HepG2 (cell line): Measurements from ENCODE around the gene COL18A1. TPM values are rescaled to one million over a fixed set of nuclear protein-coding genes. Genes with fewer than 3 reads are reported as not detected.

ENCODE experiments used
- AGO1 ChIP-seq: fragments of 200-400 bp; formaldehyde crosslinking; IDR thresholded peaks from 2 replicates; pipeline ENCODE4 v1.6.1; 2017; ENCODE audit warnings: mild to moderate bottlenecking, low read depth, low read length, moderate library complexity; ENCODE audit not compliant: poor library complexity, severe bottlenecking
- ATF7 ChIP-seq, 2 experiments: fragments of 450-650 bp in 1 of 2; sonication (generic) in 1 of 2; formaldehyde crosslinking in 1 of 2; IDR thresholded peaks; 2 replicates each; pipeline versions ENCODE4 v1.4.0 to v1.6.1; 2016 to 2020; ENCODE audit warnings: antibody characterized with exemption in 1 of 2, mild to moderate bottlenecking in 1 of 2, missing genetic modification reagents in 1 of 2
- CAMTA2 ChIP-seq: sonication (generic); formaldehyde crosslinking; IDR thresholded peaks from 2 replicates; pipeline ENCODE4 v1.4.0; 2020; ENCODE audit warnings: mild to moderate bottlenecking, missing genetic modification reagents, borderline replicate concordance
- MIER2 ChIP-seq: IDR thresholded peaks from 2 replicates; pipeline ENCODE4 v1.6.1; 2016; ENCODE audit warnings: missing biosample characterization, missing genetic modification reagents
- PAX8 ChIP-seq: sonication (generic); formaldehyde crosslinking; IDR thresholded peaks from 2 replicates; pipeline ENCODE4 v1.8.0; 2022; ENCODE audit warnings: mild to moderate bottlenecking, missing genetic modification reagents, borderline replicate concordance
- PLRG1 ChIP-seq: fragments of 450-650 bp; conservative IDR thresholded peaks from 2 replicates; pipeline ENCODE4 v1.6.1; 2016
- RAD21 ChIP-seq: fragments of 450-650 bp; formaldehyde crosslinking; IDR thresholded peaks from 2 replicates; pipeline ENCODE4 v1.5.0; 2020; ENCODE audit warnings: mild to moderate bottlenecking
- RBFOX2 ChIP-seq: fragments of 200-400 bp; formaldehyde crosslinking; IDR thresholded peaks from 2 replicates; pipeline ENCODE4 v1.6.1; 2017; ENCODE audit warnings: low read depth, mild to moderate bottlenecking, low read length
- RBM22 ChIP-seq: fragments of 200-400 bp; formaldehyde crosslinking; optimal IDR thresholded peaks from 2 replicates; pipeline ENCODE3; 2017; ENCODE audit warnings: mild to moderate bottlenecking, low read length, moderate library complexity
- SAFB2 ChIP-seq: sonication (generic); formaldehyde crosslinking; IDR thresholded peaks from 2 replicates; pipeline ENCODE4 v1.5.1; 2020; ENCODE audit warnings: missing genetic modification reagents, low read depth, mild to moderate bottlenecking, borderline replicate concordance
- SPEN ChIP-seq: sonication (generic); formaldehyde crosslinking; IDR thresholded peaks from 2 replicates; pipeline ENCODE4 v1.5.1; 2020; ENCODE audit warnings: low read depth, mild to moderate bottlenecking, missing genetic modification reagents
- TCF7 ChIP-seq: sonication (generic); IDR thresholded peaks from 2 replicates; pipeline ENCODE4 v1.6.1; 2016; ENCODE audit warnings: antibody characterized with exemption, low read depth
- ZBTB33 ChIP-seq: sonication (generic); formaldehyde crosslinking; IDR thresholded peaks from 2 replicates; pipeline ENCODE4 v1.4.0; 2020; ENCODE audit warnings: missing genetic modification reagents
- ZBTB38 ChIP-seq: sonication (generic); formaldehyde crosslinking; IDR thresholded peaks from 2 replicates; pipeline ENCODE4 v1.5.1; 2020; ENCODE audit warnings: mild to moderate bottlenecking, missing genetic modification reagents
- ZFP90 ChIP-seq: sonication (generic); formaldehyde crosslinking; IDR thresholded peaks from 2 replicates; pipeline ENCODE4 v1.8.0; 2022; ENCODE audit warnings: missing genetic modification reagents, mild to moderate bottlenecking, inconsistent platforms, borderline replicate concordance
- ZNF20 ChIP-seq: sonication (generic); formaldehyde crosslinking; IDR thresholded peaks from 2 replicates; pipeline ENCODE4 v1.4.0; 2020; ENCODE audit warnings: mild to moderate bottlenecking, moderate library complexity, missing genetic modification reagents
- ZNF232 ChIP-seq: sonication (generic); formaldehyde crosslinking; IDR thresholded peaks from 2 replicates; pipeline ENCODE4 v1.4.0; 2020; ENCODE audit warnings: missing genetic modification reagents, borderline replicate concordance
- ZNF235 ChIP-seq: sonication (generic); formaldehyde crosslinking; IDR thresholded peaks from 2 replicates; pipeline ENCODE4 v1.8.1; 2023; ENCODE audit warnings: mild to moderate bottlenecking, missing genetic modification reagents, borderline replicate concordance
- ZNF44 ChIP-seq: sonication (generic); formaldehyde crosslinking; IDR thresholded peaks from 2 replicates; pipeline ENCODE4 v1.5.1; 2020; ENCODE audit warnings: mild to moderate bottlenecking, missing genetic modification reagents
- ZNF572 ChIP-seq: sonication (generic); formaldehyde crosslinking; IDR thresholded peaks from 2 replicates; pipeline ENCODE4 v1.5.1; 2020; ENCODE audit warnings: mild to moderate bottlenecking, missing genetic modification reagents
- ZNF768 ChIP-seq: sonication (generic); formaldehyde crosslinking; IDR thresholded peaks from 2 replicates; pipeline ENCODE4 v1.4.0; 2020; ENCODE audit warnings: missing genetic modification reagents
- ZNF83 ChIP-seq: sonication (generic); formaldehyde crosslinking; IDR thresholded peaks from 2 replicates; pipeline ENCODE4 v1.4.0; 2020; ENCODE audit warnings: missing genetic modification reagents, mild to moderate bottlenecking, borderline replicate concordance
- ZNF839 ChIP-seq: sonication (generic); formaldehyde crosslinking; IDR thresholded peaks from 2 replicates; pipeline ENCODE4 v1.4.0; 2020; ENCODE audit warnings: missing genetic modification reagents, mild to moderate bottlenecking, borderline replicate concordance
- polyA plus RNA-seq, 8 experiments: library from polyadenylated mRNA; depleted of rRNA in 3 of 8; stranded (reverse) in 7 of 8; unstranded in 1 of 8; fragments of >200 nt; fragmentation: Illumina TruSeq in 4 of 8; extraction: Trizol in 4 of 8; gene quantifications; 2 replicates each; pipeline versions ENCODE4 v1.2.1 to v1.2.3, GENCODE V29; 2011 to 2016; ENCODE audit warnings: low read depth in 4 of 8, missing spikeins in 1 of 8, mixed read lengths in 1 of 8; ENCODE audit not compliant: insufficient read depth in 1 of 8
- total RNA-seq, 5 experiments: library from RNA; depleted of rRNA; stranded (reverse); fragments of >200 nt; fragmentation: Illumina TruSeq; extraction: Trizol; gene quantifications; 2 replicates each; pipeline ENCODE4 v1.2.3, GENCODE V29; 2016; ENCODE audit warnings: low read depth in 1 of 5
- TF ChIP-seq, protein P1 (sequence below): sonication (generic); formaldehyde crosslinking; IDR thresholded peaks from 2 replicates; pipeline ENCODE4 v1.4.0; 2020; ENCODE audit warnings: missing genetic modification reagents, mild to moderate bottlenecking, borderline replicate concordance
- TF ChIP-seq, protein P2 (sequence below): IDR thresholded peaks from 2 replicates; pipeline ENCODE4 v1.6.1; 2018; ENCODE audit warnings: missing genetic modification reagents

COL18A1 gene
- total and polyA plus RNA-seq, 2 of the 13 experiments (the other 11 are each of a cell fraction or from before 2014, with no cell fraction given) = 79.0 to 102 TPM

DNA sequence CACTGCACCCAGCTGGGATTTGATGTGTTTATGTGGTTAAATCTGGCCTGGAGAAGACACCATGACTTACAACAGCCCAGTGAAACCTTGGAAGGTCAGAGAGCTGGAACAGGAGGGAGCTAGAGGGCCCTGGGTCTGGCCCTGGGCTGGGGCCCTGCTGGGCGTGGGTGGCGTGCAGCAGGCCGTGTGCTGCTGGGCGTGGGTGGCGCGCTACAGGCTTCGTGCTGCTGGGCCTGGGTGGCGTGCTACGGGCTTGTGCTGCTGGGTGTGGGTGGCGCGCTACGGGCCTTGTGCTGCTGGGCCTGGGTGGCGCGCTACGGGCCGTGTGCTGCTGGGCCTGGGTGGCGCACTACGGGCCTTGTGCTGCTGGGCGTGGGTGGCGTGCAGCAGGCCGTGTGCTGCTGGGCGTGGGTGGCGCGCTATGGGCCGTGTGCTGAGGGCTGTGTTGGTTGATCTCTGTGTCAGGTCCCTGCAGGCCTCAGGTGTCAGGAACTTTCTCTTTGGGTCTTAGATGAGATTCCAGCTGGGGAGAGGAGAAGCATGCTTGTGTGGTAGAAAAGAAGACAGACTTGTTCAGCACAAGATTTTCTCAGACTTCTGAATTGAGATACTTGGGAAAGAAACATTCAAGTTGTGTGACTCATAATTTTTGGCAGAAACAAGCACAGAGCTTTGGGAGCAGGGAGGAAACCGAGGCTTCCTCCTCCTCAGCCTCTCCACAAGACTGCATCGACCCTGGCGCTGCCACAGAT, 66.0 kb downstream of the COL18A1 start (continued):
- no peak for TF ChIP-seq RAD21 (CRISPR knock-in tag)
- TF ChIP-seq CAMTA2 = 0 out of 2 replicates have a peak, but pooled peaks have one; percentile 46
- no peak for TF ChIP-seq MIER2 (CRISPR knock-in tag)
- TF ChIP-seq, protein P1, sequence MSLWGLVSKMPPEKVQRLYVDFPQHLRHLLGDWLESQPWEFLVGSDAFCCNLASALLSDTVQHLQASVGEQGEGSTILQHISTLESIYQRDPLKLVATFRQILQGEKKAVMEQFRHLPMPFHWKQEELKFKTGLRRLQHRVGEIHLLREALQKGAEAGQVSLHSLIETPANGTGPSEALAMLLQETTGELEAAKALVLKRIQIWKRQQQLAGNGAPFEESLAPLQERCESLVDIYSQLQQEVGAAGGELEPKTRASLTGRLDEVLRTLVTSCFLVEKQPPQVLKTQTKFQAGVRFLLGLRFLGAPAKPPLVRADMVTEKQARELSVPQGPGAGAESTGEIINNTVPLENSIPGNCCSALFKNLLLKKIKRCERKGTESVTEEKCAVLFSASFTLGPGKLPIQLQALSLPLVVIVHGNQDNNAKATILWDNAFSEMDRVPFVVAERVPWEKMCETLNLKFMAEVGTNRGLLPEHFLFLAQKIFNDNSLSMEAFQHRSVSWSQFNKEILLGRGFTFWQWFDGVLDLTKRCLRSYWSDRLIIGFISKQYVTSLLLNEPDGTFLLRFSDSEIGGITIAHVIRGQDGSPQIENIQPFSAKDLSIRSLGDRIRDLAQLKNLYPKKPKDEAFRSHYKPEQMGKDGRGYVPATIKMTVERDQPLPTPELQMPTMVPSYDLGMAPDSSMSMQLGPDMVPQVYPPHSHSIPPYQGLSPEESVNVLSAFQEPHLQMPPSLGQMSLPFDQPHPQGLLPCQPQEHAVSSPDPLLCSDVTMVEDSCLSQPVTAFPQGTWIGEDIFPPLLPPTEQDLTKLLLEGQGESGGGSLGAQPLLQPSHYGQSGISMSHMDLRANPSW (CRISPR knock-in tag) = no peak
- peak; percentile 100 for TF ChIP-seq ZBTB38
- no peak for TF ChIP-seq PLRG1
- TF ChIP-seq TCF7 = no peak
- TF ChIP-seq ZFP90 (CRISPR knock-in tag) = no peak
- no peak for TF ChIP-seq PAX8 (CRISPR knock-in tag)
- TF ChIP-seq ZNF232 (CRISPR knock-in tag) = 0 out of 2 replicates have a peak, but pooled peaks have one; percentile 34
- TF ChIP-seq ZNF44 (CRISPR knock-in tag) = no peak
- TF ChIP-seq SPEN (CRISPR knock-in tag) = peak; percentile 39
- peak; percentile 28 for TF ChIP-seq SAFB2
- TF ChIP-seq ZNF572 = peak; percentile 10; the same call in 1 of the 2 replicates
- peak; percentile 87 for TF ChIP-seq AGO1
- peak; percentile 50; the same call in 1 of the 2 replicates for TF ChIP-seq ZNF235
- TF ChIP-seq ZNF768 (CRISPR knock-in tag) = 0 out of 2 replicates have a peak, but pooled peaks have one; percentile 32
- TF ChIP-seq ZNF839 (CRISPR knock-in tag) = peak; percentile 60; the same call in 1 of the 2 replicates
- TF ChIP-seq RBFOX2 = peak; percentile 100
- no peak for TF ChIP-seq ZNF20
- TF ChIP-seq, protein P2, sequence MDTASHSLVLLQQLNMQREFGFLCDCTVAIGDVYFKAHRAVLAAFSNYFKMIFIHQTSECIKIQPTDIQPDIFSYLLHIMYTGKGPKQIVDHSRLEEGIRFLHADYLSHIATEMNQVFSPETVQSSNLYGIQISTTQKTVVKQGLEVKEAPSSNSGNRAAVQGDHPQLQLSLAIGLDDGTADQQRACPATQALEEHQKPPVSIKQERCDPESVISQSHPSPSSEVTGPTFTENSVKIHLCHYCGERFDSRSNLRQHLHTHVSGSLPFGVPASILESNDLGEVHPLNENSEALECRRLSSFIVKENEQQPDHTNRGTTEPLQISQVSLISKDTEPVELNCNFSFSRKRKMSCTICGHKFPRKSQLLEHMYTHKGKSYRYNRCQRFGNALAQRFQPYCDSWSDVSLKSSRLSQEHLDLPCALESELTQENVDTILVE (CRISPR knock-in tag) = no peak
- TF ChIP-seq RBM22 = peak; percentile 64
- TF ChIP-seq ATF7 (IDR thresholded peaks at IDR 0.05) = no peak
- no peak for TF ChIP-seq ATF7 (CRISPR knock-in tag; IDR thresholded peaks at IDR 0.05)
- TF ChIP-seq ZNF83 (CRISPR knock-in tag) = no peak; the same call in 1 of the 2 replicates
- peak; percentile 93 for TF ChIP-seq ZBTB33
